Neural progenitor cell (in vitro differentiated cells): Measurements from ENCODE around the gene ATP11A. TPM values are rescaled to one million over a fixed set of nuclear protein-coding genes. Genes with fewer than 3 reads are reported as not detected.
"Not testable (repeated sequence)": the region's sequence is repeated elsewhere in the genome, so short reads cannot be mapped to it uniquely, and the experiment has no call there.

Source experiments
- DNase-seq: peaks from one replicate; pipeline ENCODE4 v3.0.0-alpha.2; 2016; ENCODE audit warnings: low spot score
- H2AFZ ChIP-seq: fragments of 200-600 bp; sonication (generic); replicated peaks from 2 replicates; pipeline ENCODE4 v1.6.1; 2016; ENCODE audit warnings: antibody characterized with exemption
- H3F3A ChIP-seq: fragments of 200-600 bp; sonication (generic); 2 replicates; pipeline ENCODE4 v1.6.1; 2016; ENCODE audit warnings: antibody characterized with exemption, low read depth
- H3K27ac ChIP-seq: fragments of 200-600 bp; sonication (generic); 2 replicates; pipeline ENCODE4 v1.5.1; 2016; ENCODE audit warnings: mild to moderate bottlenecking
- H3K27me3 ChIP-seq: fragments of 200-600 bp; sonication (generic); 2 replicates; pipeline ENCODE4 v1.6.1; 2016; ENCODE audit warnings: mild to moderate bottlenecking, moderate library complexity
- H3K36me3 ChIP-seq: fragments of 200-600 bp; sonication (generic); 2 replicates; pipeline ENCODE4 v1.5.1; 2016
- H3K4me1 ChIP-seq: fragments of 200-600 bp; sonication (generic); 2 replicates; pipeline ENCODE4 v1.6.1; 2016; ENCODE audit warnings: mixed run types
- H3K4me2 ChIP-seq: fragments of 200-600 bp; sonication (generic); 2 replicates; pipeline ENCODE4 v1.6.1; 2016
- H3K4me3 ChIP-seq: fragments of 200-600 bp; sonication (generic); 2 replicates; pipeline ENCODE4 v1.5.1; 2016
- H3K79me2 ChIP-seq: fragments of 200-600 bp; sonication (generic); 2 replicates; pipeline ENCODE4 v1.6.1; 2016; ENCODE audit warnings: low read depth
- H3K9ac ChIP-seq: fragments of 200-600 bp; sonication (generic); 2 replicates; pipeline ENCODE4 v1.6.1; 2016
- H3K9me3 ChIP-seq: fragments of 200-600 bp; sonication (generic); 2 replicates; pipeline ENCODE4 v1.5.1; 2016; ENCODE audit warnings: low read depth
- H4K20me1 ChIP-seq: fragments of 200-600 bp; sonication (generic); 2 replicates; pipeline ENCODE4 v1.6.1; 2016; ENCODE audit warnings: low read depth
- H3K27ac Mint-ChIP-seq: 3 replicates; pipeline ENCODE4 v1.8.0; 2021; ENCODE audit warnings: mixed read lengths
- H3K27me3 Mint-ChIP-seq: 2 replicates; pipeline ENCODE4 v1.8.0; 2022; ENCODE audit warnings: low read depth, mild to moderate bottlenecking, inconsistent platforms, moderate library complexity, mixed read lengths; ENCODE audit not compliant: insufficient read depth
- H3K36me3 Mint-ChIP-seq: 3 replicates; pipeline ENCODE4 v1.8.0; 2021; ENCODE audit warnings: mixed read lengths
- H3K4me1 Mint-ChIP-seq: 3 replicates; pipeline ENCODE4 v1.8.0; 2021; ENCODE audit warnings: mixed read lengths
- H3K4me3 Mint-ChIP-seq: 3 replicates; pipeline ENCODE4 v1.8.0; 2021; ENCODE audit warnings: mild to moderate bottlenecking, moderate library complexity, mixed read lengths
- H3K9me3 Mint-ChIP-seq: 3 replicates; pipeline ENCODE4 v1.8.0; 2020; ENCODE audit warnings: mixed read lengths
- EZH2 ChIP-seq: fragments of 200-600 bp; sonication (generic); IDR thresholded peaks from 2 replicates; pipeline ENCODE4 v1.6.1; 2017; ENCODE audit warnings: antibody characterized with exemption, mild to moderate bottlenecking, moderate library complexity
- EZH2phosphoT487 ChIP-seq: fragments of 200-600 bp; sonication (generic); IDR thresholded peaks from 2 replicates; pipeline ENCODE4 v1.6.1; 2017; ENCODE audit warnings: antibody characterized with exemption
- total RNA-seq: library from RNA; depleted of rRNA; stranded (reverse); fragments of >200 nt; gene quantifications from 2 replicates; pipeline ENCODE4 v1.2.3, GENCODE V29; 2015; ENCODE audit warnings: low replicate concordance
- TF ChIP-seq, protein P1 (sequence below): fragments of 200-600 bp; sonication (generic); IDR thresholded peaks from 2 replicates; pipeline ENCODE4 v1.5.1; 2017; ENCODE audit warnings: antibody characterized with exemption, mild to moderate bottlenecking

The ATP11A gene
- total RNA-seq, 1 donor from 2014 or later = 12.6 TPM

- Mint-ChIP-seq H3K9me3 (peaks cover 29% of the 10 kb centered on the region), H3K4me3 (no peak overlapping the region), H3K27ac (no peak overlapping the region), H3K4me1 (peaks cover 10% of the 10 kb centered on the region), H3K36me3 (peaks cover 36% of the 10 kb centered on the region), H3K27me3 (peaks cover 4% of the 10 kb centered on the region)
- Histone ChIP-seq H3F3A (no peaks in the 10 kb centered on the region), H2AFZ (no peak overlapping the region), H3K4me3 (no peak overlapping the region), H3K36me3 (no peaks in the 10 kb centered on the region), H4K20me1 (no peaks in the 10 kb centered on the region), H3K9ac (no peak overlapping the region), H3K79me2 (no peaks in the 10 kb centered on the region), H3K9me3 (peaks cover 3% of the 10 kb centered on the region), H3K27ac (no peak overlapping the region), H3K27me3 (no peaks in the 10 kb centered on the region), H3K4me1 (no peaks in the 10 kb centered on the region), H3K4me2 (no peak overlapping the region)
- TF ChIP-seq EZH2 (no peak), EZH2phosphoT487 (no peak)
- TF ChIP-seq, protein P1, sequence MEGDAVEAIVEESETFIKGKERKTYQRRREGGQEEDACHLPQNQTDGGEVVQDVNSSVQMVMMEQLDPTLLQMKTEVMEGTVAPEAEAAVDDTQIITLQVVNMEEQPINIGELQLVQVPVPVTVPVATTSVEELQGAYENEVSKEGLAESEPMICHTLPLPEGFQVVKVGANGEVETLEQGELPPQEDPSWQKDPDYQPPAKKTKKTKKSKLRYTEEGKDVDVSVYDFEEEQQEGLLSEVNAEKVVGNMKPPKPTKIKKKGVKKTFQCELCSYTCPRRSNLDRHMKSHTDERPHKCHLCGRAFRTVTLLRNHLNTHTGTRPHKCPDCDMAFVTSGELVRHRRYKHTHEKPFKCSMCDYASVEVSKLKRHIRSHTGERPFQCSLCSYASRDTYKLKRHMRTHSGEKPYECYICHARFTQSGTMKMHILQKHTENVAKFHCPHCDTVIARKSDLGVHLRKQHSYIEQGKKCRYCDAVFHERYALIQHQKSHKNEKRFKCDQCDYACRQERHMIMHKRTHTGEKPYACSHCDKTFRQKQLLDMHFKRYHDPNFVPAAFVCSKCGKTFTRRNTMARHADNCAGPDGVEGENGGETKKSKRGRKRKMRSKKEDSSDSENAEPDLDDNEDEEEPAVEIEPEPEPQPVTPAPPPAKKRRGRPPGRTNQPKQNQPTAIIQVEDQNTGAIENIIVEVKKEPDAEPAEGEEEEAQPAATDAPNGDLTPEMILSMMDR = no peak
- DNase-seq = no peak
Observed at GRCh38 chr13:112800057-112800456, 110.2 kb downstream of the ATP11A start.

DNA sequence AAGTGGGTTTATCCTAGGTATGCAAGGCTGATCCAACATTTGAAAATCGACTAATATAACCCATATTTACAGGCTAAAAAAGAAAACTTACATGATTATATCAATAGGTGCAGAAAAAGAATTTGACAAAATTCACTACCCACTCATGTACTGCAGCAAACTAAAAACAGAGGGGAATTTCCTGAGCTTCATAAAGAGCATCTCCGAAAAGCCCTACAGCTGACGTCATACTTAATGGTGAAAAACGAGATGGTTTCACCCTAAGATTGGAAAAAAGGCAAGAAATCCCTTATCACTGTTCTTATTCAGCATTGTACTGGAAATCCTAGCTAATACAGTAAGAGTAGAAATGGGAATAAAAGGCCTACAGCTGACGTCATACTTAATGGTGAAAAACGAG, 111.0 kb downstream of the ATP11A start:
- H2AFZ ChIP-seq, H3K79me2 ChIP-seq, H3K36me3 ChIP-seq, H3K4me2 ChIP-seq, H4K20me1 ChIP-seq, H3F3A ChIP-seq, H3K27me3 ChIP-seq, DNase-seq, H3K4me3 Mint-ChIP-seq, H3K9ac ChIP-seq, H3K9me3 ChIP-seq, H3K27ac Mint-ChIP-seq, H3K4me1 ChIP-seq, H3K27me3 Mint-ChIP-seq, H3K4me3 ChIP-seq, H3K27ac ChIP-seq: not testable (repeated sequence)
- Mint-ChIP-seq H3K9me3 (peaks cover 29% of the 10 kb centered on the region), H3K36me3 (peaks cover 34% of the 10 kb centered on the region), H3K4me1 (peaks cover 10% of the 10 kb centered on the region)

DNA sequence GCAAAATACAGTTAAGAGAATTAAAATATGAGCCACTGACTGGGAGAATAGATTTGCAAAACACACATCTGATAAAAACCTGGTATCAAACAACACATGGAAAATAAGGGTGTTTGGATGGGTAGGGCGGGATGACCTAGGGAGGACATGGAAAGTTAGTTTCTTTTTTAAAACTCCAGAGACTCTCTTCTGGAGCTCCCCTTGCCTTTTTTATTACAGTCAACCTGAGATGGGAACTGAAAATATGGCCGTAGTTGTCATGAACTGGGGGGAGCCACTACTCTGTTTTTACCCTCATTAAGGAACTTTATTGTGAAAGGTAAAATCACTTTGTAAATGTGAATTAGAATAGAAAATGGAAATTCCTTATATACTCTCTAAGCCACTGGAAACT, 113.0 kb downstream of the ATP11A start:
- Histone ChIP-seq H3K36me3 (no peaks in the 10 kb centered on the region), H3F3A (no peaks in the 10 kb centered on the region), H3K4me3 (no peak overlapping the region), H3K4me1 (no peaks in the 10 kb centered on the region), H3K4me2 (no peak overlapping the region), H4K20me1 (no peaks in the 10 kb centered on the region), H2AFZ (no peak overlapping the region), H3K27ac (no peak overlapping the region), H3K9me3 (peaks cover 3% of the 10 kb centered on the region), H3K27me3 (no peaks in the 10 kb centered on the region), H3K9ac (no peak overlapping the region), H3K79me2 (no peaks in the 10 kb centered on the region)
- Mint-ChIP-seq H3K27ac (no peak overlapping the region), H3K4me3 (no peak overlapping the region), H3K9me3 (peaks cover 22% of the 10 kb centered on the region), H3K27me3 (peaks cover 2% of the 10 kb centered on the region), H3K4me1 (peaks cover 10% of the 10 kb centered on the region), H3K36me3 (peaks cover 31% of the 10 kb centered on the region)
- no peak for DNase-seq
- TF ChIP-seq EZH2phosphoT487 = no peak
- TF ChIP-seq EZH2 = no peak
- TF ChIP-seq, protein P1 = no peak

GRCh38 chr13:112803422-112803821, 113.6 kb downstream of the ATP11A start:
- H3K9me3 Mint-ChIP-seq = peaks cover 19% of the 10 kb centered on the region
- peaks cover under 1% of the 10 kb centered on the region for H3K9me3 ChIP-seq
- TF ChIP-seq EZH2 (no peak), EZH2phosphoT487 (no peak)
- TF ChIP-seq, protein P1 = no peak
- H3K4me3 Mint-ChIP-seq = no peak overlapping the region
- H3K9ac ChIP-seq = no peak overlapping the region
- H3K27ac Mint-ChIP-seq = no peak overlapping the region
- H3K4me3 ChIP-seq = no peak overlapping the region
- H3K27me3 ChIP-seq = no peaks in the 10 kb centered on the region
- no peaks in the 10 kb centered on the region for H3K36me3 ChIP-seq
- no peaks in the 10 kb centered on the region for H4K20me1 ChIP-seq
- H2AFZ ChIP-seq = no peak overlapping the region
- peaks cover 3% of the 10 kb centered on the region for H3K27me3 Mint-ChIP-seq
- H3K36me3 Mint-ChIP-seq = peaks cover 28% of the 10 kb centered on the region
- H3F3A ChIP-seq = no peaks in the 10 kb centered on the region
- H3K79me2 ChIP-seq = no peaks in the 10 kb centered on the region
- no peak overlapping the region for H3K4me2 ChIP-seq
- no peak overlapping the region for H3K27ac ChIP-seq
- no peaks in the 10 kb centered on the region for H3K4me1 ChIP-seq
- peaks cover 10% of the 10 kb centered on the region for H3K4me1 Mint-ChIP-seq
- DNase-seq = no peak
